Effector CD4-positive, alpha-beta T cell (primary cell): ENCODE measurements around the gene ELP2.

ENCODE experiments used
- DNase-seq: peaks from one replicate; pipeline ENCODE4 v3.0.0-alpha.2; 2020

ELP2 gene

GRCh38 chr18:36124841-36125240 is 4.9 kb upstream of the ELP2 start:
- DNase-seq, result no peak

- DNase-seq, result no peak
These were observed 3.0 kb upstream of the ELP2 start for GRCh38 chr18:36126668-36127067.

DNA sequence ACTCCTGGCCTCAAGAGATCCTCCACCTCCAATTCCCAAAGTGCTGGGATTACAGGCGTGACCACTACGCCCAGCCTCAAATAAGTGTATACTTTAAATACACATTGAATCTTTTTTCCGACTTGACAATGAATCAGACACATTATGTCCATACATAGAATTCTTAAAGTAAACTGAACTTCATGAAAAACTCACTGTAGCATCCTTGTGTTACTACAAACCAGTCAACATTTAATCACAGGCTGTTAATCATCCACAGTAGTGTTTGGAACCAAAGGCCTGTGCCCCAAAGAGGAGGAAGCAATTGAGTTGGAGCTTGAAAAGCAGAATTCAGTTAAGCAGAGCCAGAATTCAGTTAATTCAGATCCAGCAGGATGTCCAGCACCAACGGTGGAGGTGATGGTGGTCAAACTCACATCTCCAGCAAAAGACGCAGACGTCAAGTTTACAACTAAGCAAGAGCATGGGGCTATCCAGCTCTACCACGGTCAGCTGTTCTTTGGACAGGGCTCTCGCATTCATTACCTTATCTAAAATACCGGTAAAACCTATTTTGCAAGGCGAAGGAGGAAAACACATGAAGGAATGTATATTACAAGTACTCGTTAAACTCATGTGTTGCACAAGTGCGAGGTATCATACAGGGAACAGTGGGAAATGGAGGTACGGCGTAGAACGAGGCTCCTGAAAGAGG is 1.7 kb upstream of the ELP2 start:
- no peak for DNase-seq

GRCh38 chr18:36128530-36128870 is 1.2 kb upstream of the ELP2 start:
- DNase-seq, result no peak

DNA sequence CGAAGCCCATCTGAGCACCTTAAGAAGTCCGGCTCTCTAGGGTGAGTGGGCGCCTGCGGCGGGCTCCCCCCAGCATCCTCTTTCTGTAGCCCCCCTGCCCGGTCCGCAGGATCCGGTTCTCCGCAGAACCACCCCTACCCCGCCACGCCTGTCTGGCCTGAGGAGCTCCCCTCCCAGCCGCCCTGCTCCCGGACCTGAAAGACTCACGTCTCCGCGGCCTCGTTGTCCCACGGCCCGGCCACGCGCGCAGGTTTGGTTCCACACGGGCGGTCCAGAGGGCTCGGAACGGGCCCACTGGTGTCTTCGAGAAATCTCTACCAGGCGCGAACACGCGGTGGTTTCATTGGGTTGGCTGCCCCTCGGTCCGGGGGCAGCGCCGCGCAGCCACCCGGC is 796 bp upstream of the ELP2 start:
- no peak for DNase-seq

DNA sequence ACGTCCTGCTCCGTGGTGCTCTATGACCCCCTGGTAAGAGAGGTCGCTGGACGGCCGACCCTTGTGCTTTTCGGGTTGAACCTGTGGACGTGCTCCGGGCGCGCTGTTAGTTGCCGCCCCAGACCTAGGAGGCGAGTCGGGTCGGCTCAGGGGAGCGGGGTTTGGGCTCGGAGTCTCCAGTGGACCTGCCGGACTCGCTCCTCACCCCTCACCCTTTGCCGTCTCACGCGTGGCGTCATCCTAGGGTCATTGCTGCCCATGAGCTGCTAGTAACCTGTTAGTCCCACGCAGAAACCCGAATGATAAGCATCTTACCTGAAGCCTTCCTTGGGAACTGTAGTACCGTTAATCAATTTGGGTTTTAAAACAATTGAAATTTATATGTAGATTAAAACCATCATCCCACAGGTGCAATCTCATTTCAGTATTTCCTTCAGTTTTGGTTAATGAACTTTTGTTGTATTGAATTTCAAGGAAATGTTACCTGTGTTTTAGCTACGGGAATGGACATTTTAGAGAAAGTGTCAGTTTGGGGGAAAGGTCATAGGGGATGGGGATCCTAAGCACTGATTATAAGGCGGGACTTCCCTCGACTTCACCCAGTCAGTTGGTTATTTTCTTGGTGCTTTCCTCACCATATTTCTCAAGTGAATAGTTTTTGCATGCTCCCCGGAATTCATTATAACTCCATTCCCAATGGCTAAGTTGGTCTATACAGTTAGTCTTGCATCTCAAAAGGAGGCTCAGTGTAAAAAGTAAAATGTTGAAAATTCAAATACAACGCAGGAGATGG is 536 bp downstream of the ELP2 start:
- DNase-seq, result no peak

DNA sequence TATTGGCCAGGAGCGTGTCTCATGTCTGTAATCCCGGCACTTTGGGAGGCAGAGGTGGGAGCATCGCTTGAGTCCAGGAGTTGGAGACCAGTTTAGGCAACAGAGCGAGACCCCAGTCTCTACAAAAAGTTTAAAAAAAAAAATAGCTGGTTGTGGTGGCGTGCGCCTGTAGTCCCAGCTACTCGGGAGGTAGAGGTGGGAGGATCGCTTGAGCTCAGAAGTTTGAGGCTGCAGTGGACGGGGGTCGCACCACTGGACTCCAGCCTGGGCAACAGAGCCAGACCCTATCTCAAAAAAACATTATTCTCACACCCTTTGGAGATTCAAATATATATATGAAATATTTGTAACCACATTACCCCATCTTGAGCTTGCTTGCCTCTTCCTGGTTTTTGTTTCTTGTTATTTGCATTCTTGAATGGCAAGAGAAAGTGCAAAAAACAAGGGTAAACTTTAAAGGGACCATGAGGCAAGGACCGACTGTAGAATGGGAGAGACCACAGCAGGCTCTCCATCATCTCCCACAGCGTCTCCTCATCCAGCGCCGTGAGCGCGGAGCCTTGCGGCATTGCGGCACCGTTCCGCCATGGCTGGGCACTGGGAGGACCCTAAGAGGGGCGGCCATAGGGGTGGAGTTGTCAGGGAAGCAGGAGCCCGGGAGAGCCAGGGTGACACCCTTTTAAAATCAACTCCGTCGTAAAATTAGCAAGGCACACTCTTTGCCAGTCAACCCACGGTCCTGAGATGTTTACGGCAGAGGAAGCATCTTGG is 1.4 kb downstream of the ELP2 start:
- no peak for DNase-seq

- no peak for DNase-seq
These were observed 2.2 kb downstream of the ELP2 start for GRCh38 chr18:36131692-36132483.

DNA sequence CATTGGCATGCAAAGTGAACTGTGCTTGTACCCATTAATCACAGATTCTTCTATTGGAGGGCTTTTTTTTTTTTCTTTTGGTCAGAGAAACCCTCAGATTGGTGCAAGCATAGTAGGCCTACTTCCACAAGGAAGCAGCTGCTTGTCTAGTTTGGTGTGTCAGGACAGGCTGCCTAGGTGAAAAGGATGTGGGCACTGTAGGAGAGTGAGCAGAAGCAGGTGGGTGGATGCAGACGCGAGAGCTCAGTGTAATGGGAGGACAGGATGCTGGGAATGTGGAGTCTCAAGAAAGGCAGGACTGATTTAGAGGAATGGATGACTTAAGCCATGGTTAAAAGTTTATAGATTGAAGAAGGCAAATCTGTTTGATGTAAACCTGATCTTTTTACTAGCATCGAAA is 3.1 kb downstream of the ELP2 start:
- no peak for DNase-seq

- DNase-seq, result no peak
These were observed 5.6 kb downstream of the ELP2 start for GRCh38 chr18:36135264-36135663.

DNA sequence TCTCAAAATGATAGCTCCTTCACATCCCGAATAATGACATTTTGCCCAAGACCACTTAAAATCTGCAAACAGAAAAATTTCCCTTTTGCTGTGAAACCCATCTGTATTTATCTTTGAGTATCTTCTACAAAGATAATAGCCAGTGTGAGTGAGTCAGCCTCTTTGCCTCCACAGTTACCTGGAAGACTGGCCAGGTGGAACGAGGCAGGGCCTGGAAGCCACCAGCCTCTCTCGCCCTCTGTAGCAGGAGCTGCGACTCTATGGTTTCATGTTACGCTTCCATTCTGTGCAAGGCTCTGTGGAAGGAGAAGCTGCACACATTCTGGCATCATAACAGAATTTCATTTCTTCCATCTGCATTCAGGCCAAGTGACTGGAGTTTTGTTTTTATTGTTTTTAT is 9.5 kb downstream of the ELP2 start:
- no peak for DNase-seq

DNA sequence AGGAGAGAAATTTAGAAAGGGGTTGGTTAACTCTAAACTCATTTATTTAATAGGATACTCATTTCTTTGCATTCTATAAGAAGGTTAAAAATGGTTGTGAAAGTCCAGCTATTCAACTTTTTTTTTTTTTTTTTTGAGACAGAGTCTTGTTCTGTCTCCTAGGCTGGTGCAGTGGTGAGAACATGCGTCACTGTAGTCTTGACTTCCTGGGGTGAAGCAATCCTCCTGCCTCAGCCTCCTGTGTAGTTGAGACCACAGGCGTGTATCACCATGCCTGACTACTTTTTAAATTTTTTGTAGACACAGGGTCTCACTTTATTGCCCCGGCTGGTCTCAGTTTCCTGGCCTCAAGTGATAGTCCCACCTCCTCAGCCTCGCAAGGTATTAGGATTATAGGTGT is 11.9 kb downstream of the ELP2 start:
- DNase-seq, result no peak

DNA sequence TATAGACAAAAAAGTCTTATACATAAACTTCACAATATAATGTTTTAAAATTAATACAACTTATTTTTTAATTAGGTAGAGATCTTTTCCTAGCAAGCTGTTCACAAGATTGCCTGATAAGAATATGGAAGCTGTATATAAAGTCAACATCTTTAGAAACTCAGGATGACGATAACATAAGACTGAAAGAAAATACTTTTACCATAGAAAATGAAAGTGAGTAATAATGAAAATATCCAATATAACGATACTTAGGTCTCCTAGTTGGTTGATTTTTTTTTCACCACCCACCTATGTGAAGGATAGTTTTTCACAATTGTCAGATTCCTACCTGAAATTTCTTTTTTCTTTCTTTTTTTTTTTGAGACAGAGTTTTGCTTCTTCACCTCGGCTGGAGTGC is 13.1 kb downstream of the ELP2 start:
- no peak for DNase-seq

DNA sequence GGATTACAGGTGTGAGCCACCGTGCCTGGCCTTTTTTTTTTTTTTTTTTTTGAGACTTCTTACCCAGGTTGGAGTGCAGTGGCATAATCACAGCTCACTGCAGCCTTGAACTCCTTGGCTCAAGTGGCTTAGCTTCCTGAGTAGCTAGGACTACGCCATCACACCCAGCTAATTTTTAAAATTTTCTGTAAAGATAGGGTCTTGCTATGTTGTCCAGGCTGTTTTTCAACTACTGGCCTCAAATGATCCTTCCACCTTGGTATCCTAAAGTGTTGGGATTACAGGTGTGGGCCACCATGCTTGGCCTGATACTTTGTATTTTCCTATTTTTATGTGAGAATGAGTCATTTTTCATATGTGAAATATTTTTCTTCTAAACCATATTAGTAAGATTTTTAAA is 13.7 kb downstream of the ELP2 start:
- no peak for DNase-seq

- DNase-seq, result no peak
These were observed 20.0 kb downstream of the ELP2 start for GRCh38 chr18:36149514-36150289.

- DNase-seq, result no peak
These were observed 23.1 kb downstream of the ELP2 start for GRCh38 chr18:36152781-36153180.

DNA sequence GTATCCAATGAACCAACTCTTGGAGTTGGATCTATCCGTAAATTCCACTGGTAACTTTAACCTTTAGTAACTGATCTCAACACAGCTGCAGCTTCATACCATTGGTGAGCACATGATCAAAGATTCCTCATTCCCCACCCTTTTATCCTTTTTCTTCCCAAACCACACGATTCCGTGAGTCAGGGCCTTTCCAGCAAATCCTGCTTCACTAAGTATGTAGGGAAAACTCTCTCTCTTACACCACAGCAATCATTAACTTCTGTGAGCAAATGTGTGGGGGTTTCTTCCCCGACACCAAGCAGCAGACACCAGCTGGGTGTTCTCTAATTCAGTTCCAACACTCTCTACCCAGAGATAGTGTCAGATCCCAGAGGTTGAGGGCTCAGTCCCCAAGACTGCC is 23.5 kb downstream of the ELP2 start:
- DNase-seq, result no peak

DNA sequence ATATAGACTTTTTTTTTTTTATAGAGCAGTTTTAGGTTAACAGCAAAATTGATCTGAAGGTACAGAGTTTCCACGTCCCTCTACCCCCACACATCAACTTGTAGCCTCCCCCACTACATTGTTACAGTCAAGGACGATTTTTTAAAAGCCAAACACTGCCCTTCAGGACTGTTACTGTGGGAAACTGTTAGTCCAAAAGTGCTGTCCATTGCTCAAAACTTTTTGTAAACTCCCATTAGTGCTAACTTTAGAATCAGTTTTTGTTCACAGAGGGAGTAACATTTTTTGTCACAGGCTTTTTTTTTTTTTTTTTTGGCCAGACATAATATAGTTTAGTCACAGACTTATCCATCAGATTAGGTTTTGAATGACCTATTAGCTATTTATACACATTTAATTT is 24.1 kb downstream of the ELP2 start:
- no peak for DNase-seq

GRCh38 chr18:36155851-36156757 is 26.4 kb downstream of the ELP2 start:
- DNase-seq, result no peak

GRCh38 chr18:36157441-36157840 is 27.7 kb downstream of the ELP2 start:
- DNase-seq, result no peak

GRCh38 chr18:36158266-36158867 is 28.7 kb downstream of the ELP2 start:
- DNase-seq, result no peak
